Lower lobe of right lung (tissue), 2 donors: ENCODE measurements around the gene CDH19. TPM values are rescaled to one million over a fixed set of nuclear protein-coding genes. Genes with fewer than 3 reads are reported as not detected.

Experiments used
- ATAC-seq, 2 donors: fragments of 200-7000 bp; cut with Tn5 transposase; one replicate each; pipeline ENCODE4 v1.9.1; 2020 to 2022; ENCODE audit warnings: mild to moderate bottlenecking in 2 of 2, moderate library complexity in 2 of 2
- DNase-seq: peaks from one replicate; pipeline ENCODE4 v3.0.0-alpha.2; 2020
- H3K27ac ChIP-seq: fragments of 200-600 bp; one replicate; pipeline ENCODE4 v1.8.0; 2022
- H3K27me3 ChIP-seq: fragments of 200-600 bp; one replicate; pipeline ENCODE4 v1.8.0; 2022; ENCODE audit warnings: low read depth
- H3K36me3 ChIP-seq: fragments of 200-600 bp; one replicate; pipeline ENCODE4 v1.8.0; 2022; ENCODE audit warnings: mild to moderate bottlenecking
- H3K4me1 ChIP-seq: fragments of 200-600 bp; one replicate; pipeline ENCODE4 v1.8.0; 2022
- H3K4me3 ChIP-seq: fragments of 200-600 bp; one replicate; pipeline ENCODE4 v1.8.0; 2022; ENCODE audit warnings: mild to moderate bottlenecking
- H3K9me3 ChIP-seq: fragments of 200-600 bp; one replicate; pipeline ENCODE4 v1.8.0; 2022
- CTCF ChIP-seq: fragments of 200-600 bp; IDR thresholded peaks from one replicate; pipeline ENCODE4 v1.8.0; 2022; ENCODE audit warnings: antibody characterized with exemption, mild to moderate bottlenecking
- intact Hi-C: fragments of 100-400 bp; cut with DNase I; formaldehyde crosslinking; loops from one replicate; pipeline ENCODE4 v1.11.0; 2022
- total RNA-seq: library from RNA; stranded (reverse); fragmentation: NEBNext Ultra II Directional; extraction: Animal tissue kit (Norgen Biotek cat#: 25700); gene quantifications from one replicate; pipeline ENCODE4 v1.2.1, GENCODE V29; 2021
- donor health status: DM: no; HTN: yes; CAD: no; lungs with severe emphysema.

CDH19 gene
- total RNA-seq, 1 donor from 2014 or later, result 1.2 TPM

- Histone ChIP-seq H3K27me3 (no peaks in the 10 kb centered on the region), H3K4me1 (no peaks in the 10 kb centered on the region), H3K27ac (no peak overlapping the region), H3K4me3 (no peak overlapping the region), H3K9me3 (no peaks in the 10 kb centered on the region), H3K36me3 (no peaks in the 10 kb centered on the region)
- intact Hi-C loops, result no loop called here
- DNase-seq (no peak), ATAC-seq (no peak)
- TF ChIP-seq CTCF, result no peak
Measured at GRCh38 chr18:66601649-66602048, 2.2 kb downstream of the CDH19 start.

GRCh38 chr18:66599190-66599589 lies 4.7 kb downstream of the CDH19 start:
- intact Hi-C loops, result no loop called here
- DNase-seq, result no peak

GRCh38 chr18:66587430-66587829 lies 16.5 kb downstream of the CDH19 start:
- no peaks in the 10 kb centered on the region for H3K9me3 ChIP-seq
- intact Hi-C loops, result no loop called here
- no peaks in the 10 kb centered on the region for H3K27me3 ChIP-seq
- DNase-seq (no peak), ATAC-seq (no peak)
- H3K4me3 ChIP-seq, result no peak overlapping the region
- no peaks in the 10 kb centered on the region for H3K36me3 ChIP-seq
- no peak for TF ChIP-seq CTCF
- no peak overlapping the region for H3K27ac ChIP-seq
- H3K4me1 ChIP-seq, result no peaks in the 10 kb centered on the region

More at GRCh38 chr18:66599190-66599589, 4.7 kb downstream of the CDH19 start:
- TF ChIP-seq CTCF, result no peak
- no peak overlapping the region for H3K4me3 ChIP-seq
- H3K27ac ChIP-seq, result no peak overlapping the region
- no peak for ATAC-seq
- H3K9me3 ChIP-seq, result no peaks in the 10 kb centered on the region
- H3K27me3 ChIP-seq, result no peaks in the 10 kb centered on the region
- no peaks in the 10 kb centered on the region for H3K4me1 ChIP-seq
- no peaks in the 10 kb centered on the region for H3K36me3 ChIP-seq

- TF ChIP-seq CTCF, result no peak
- no peaks in the 10 kb centered on the region for H3K9me3 ChIP-seq
- intact Hi-C loops, result no loop called here
- no peaks in the 10 kb centered on the region for H3K4me1 ChIP-seq
- no peaks in the 10 kb centered on the region for H3K36me3 ChIP-seq
- no peak overlapping the region for H3K4me3 ChIP-seq
- no peak for ATAC-seq
- no peak overlapping the region for H3K27ac ChIP-seq
- no peaks in the 10 kb centered on the region for H3K27me3 ChIP-seq
- no peak for DNase-seq
Measured at GRCh38 chr18:66582211-66582610, 21.7 kb downstream of the CDH19 start.

- intact Hi-C loops, result no loop called here
- Histone ChIP-seq H3K9me3 (no peaks in the 10 kb centered on the region), H3K27ac (no peak overlapping the region), H3K27me3 (no peaks in the 10 kb centered on the region), H3K4me1 (no peaks in the 10 kb centered on the region), H3K4me3 (no peak overlapping the region), H3K36me3 (no peaks in the 10 kb centered on the region)
- no peak for DNase-seq
- TF ChIP-seq CTCF, result no peak
- ATAC-seq, result no peak
Measured at GRCh38 chr18:66575263-66575662, 28.6 kb downstream of the CDH19 start.

- ATAC-seq, result no peak
Measured at GRCh38 chr18:66571845-66572244, 32.0 kb downstream of the CDH19 start.

More at GRCh38 chr18:66571845-66572244, 32.0 kb downstream of the CDH19 start:
- DNase-seq, result no peak
- no peak for TF ChIP-seq CTCF
- no peaks in the 10 kb centered on the region for H3K9me3 ChIP-seq
- H3K4me1 ChIP-seq, result no peaks in the 10 kb centered on the region
- intact Hi-C loops, result no loop called here
- no peak overlapping the region for H3K27ac ChIP-seq
- H3K36me3 ChIP-seq, result no peaks in the 10 kb centered on the region
- H3K4me3 ChIP-seq, result no peak overlapping the region
- H3K27me3 ChIP-seq, result no peaks in the 10 kb centered on the region
